Endothelial cell (in vitro differentiated cells): Measurements from ENCODE around the gene NUMBL. TPM values are rescaled to one million over a fixed set of nuclear protein-coding genes. Genes with fewer than 3 reads are reported as not detected.

Experiments
- DNase-seq: peaks from one replicate; pipeline ENCODE4 v3.0.0; 2021; ENCODE audit warnings: low spot score
- H3K27ac Mint-ChIP-seq: one replicate; pipeline ENCODE4 v1.8.0; 2021; ENCODE audit warnings: mixed read lengths, inconsistent platforms; ENCODE audit not compliant: unreplicated experiment
- H3K27me3 Mint-ChIP-seq: one replicate; pipeline ENCODE4 v1.8.0; 2021; ENCODE audit warnings: mild to moderate bottlenecking, moderate library complexity, mixed read lengths, inconsistent platforms; ENCODE audit not compliant: unreplicated experiment
- H3K36me3 Mint-ChIP-seq: one replicate; pipeline ENCODE4 v1.8.0; 2021; ENCODE audit warnings: mild to moderate bottlenecking, low read depth, mixed read lengths, inconsistent platforms; ENCODE audit not compliant: unreplicated experiment
- H3K4me1 Mint-ChIP-seq: one replicate; pipeline ENCODE4 v1.8.0; 2021; ENCODE audit warnings: mild to moderate bottlenecking, mixed read lengths, inconsistent platforms; ENCODE audit not compliant: unreplicated experiment
- H3K4me3 Mint-ChIP-seq: one replicate; pipeline ENCODE4 v1.8.0; 2021; ENCODE audit warnings: mild to moderate bottlenecking, mixed read lengths, inconsistent platforms; ENCODE audit not compliant: unreplicated experiment
- H3K9me3 Mint-ChIP-seq: one replicate; pipeline ENCODE4 v1.8.0; 2021; ENCODE audit warnings: mixed read lengths, inconsistent platforms; ENCODE audit not compliant: unreplicated experiment
- CTCF ChIP-seq: fragments of 200-600 bp; sonication (generic); IDR thresholded peaks from one replicate; pipeline ENCODE4 v1.5.0; 2021; ENCODE audit warnings: antibody characterized with exemption; ENCODE audit not compliant: unreplicated experiment
- total RNA-seq: library from RNA; stranded (reverse); fragmentation: NEBNext Ultra II Directional; extraction: Animal tissue kit (Norgen Biotek cat#: 25700); gene quantifications from one replicate; pipeline ENCODE4 v1.2.1, GENCODE V29; 2021; ENCODE audit not compliant: unreplicated experiment

NUMBL gene
- total RNA-seq, 1 donor from 2014 or later: 10.0 TPM

GRCh38 chr19:40666803-40667438 lies 23.5 kb downstream of the NUMBL start:
- no peak overlapping the region for H3K27ac Mint-ChIP-seq
- H3K9me3 Mint-ChIP-seq: no peaks in the 10 kb centered on the region
- no peak for DNase-seq
- H3K4me3 Mint-ChIP-seq: no peak overlapping the region
- TF ChIP-seq CTCF: no peak
- H3K36me3 Mint-ChIP-seq: peaks cover 22% of the 10 kb centered on the region
- no peaks in the 10 kb centered on the region for H3K4me1 Mint-ChIP-seq
- peaks cover 6% of the 10 kb centered on the region for H3K27me3 Mint-ChIP-seq

GRCh38 chr19:40663695-40664692 lies 26.5 kb downstream of the NUMBL start:
- H3K4me1 Mint-ChIP-seq: no peaks in the 10 kb centered on the region
- no peak for TF ChIP-seq CTCF
- peaks cover 6% of the 10 kb centered on the region for H3K27me3 Mint-ChIP-seq
- no peak overlapping the region for H3K27ac Mint-ChIP-seq
- no peaks in the 10 kb centered on the region for H3K9me3 Mint-ChIP-seq
- no peak for DNase-seq
- peaks cover 4% of the 10 kb centered on the region for H3K36me3 Mint-ChIP-seq
- peak overlapping the region; percentile 79 for H3K4me3 Mint-ChIP-seq

- DNase-seq: peak; percentile 95
- H3K9me3 Mint-ChIP-seq: no peaks in the 10 kb centered on the region
- peak overlapping the region; percentile 79 for H3K4me3 Mint-ChIP-seq
- H3K27me3 Mint-ChIP-seq: peaks cover 6% of the 10 kb centered on the region
- H3K36me3 Mint-ChIP-seq: no peaks in the 10 kb centered on the region
- H3K27ac Mint-ChIP-seq: no peak overlapping the region
- H3K4me1 Mint-ChIP-seq: no peaks in the 10 kb centered on the region
- peak; percentile 98 for TF ChIP-seq CTCF
These were observed 27.3 kb downstream of the NUMBL start for GRCh38 chr19:40662925-40663694.

GRCh38 chr19:40661616-40662015 lies 28.8 kb downstream of the NUMBL start:
- H3K36me3 Mint-ChIP-seq: no peaks in the 10 kb centered on the region
- H3K27me3 Mint-ChIP-seq: peaks cover 4% of the 10 kb centered on the region
- no peaks in the 10 kb centered on the region for H3K4me1 Mint-ChIP-seq
- DNase-seq: no peak
- H3K4me3 Mint-ChIP-seq: no peak overlapping the region
- H3K9me3 Mint-ChIP-seq: no peaks in the 10 kb centered on the region
- H3K27ac Mint-ChIP-seq: no peak overlapping the region
- no peak for TF ChIP-seq CTCF
